Right cardiac atrium (tissue), 5 donors: Measurements from ENCODE around the gene TOMM5. TPM values are rescaled to one million over a fixed set of nuclear protein-coding genes. Genes with fewer than 3 reads are reported as not detected.

ENCODE experiments used
- ATAC-seq, 2 donors: fragments of 200-7000 bp; cut with Tn5 transposase; one replicate each; pipeline versions ENCODE4 v1.8.0 to v1.9.1; 2020; ENCODE audit warnings: moderate library complexity in 2 of 2, mild to moderate bottlenecking in 1 of 2
- DNase-seq, 3 donors: peaks; one replicate each; pipeline ENCODE4 v3.0.0-alpha.2; 2020
- H3K27ac ChIP-seq: one replicate; pipeline ENCODE4 v1.5.1; 2013; ENCODE audit warnings: mild to moderate bottlenecking, low read length, control low read depth, moderate library complexity
- H3K27me3 ChIP-seq: one replicate; pipeline ENCODE4 v1.6.1; 2013; ENCODE audit not compliant: control insufficient read depth, insufficient read depth
- H3K4me1 ChIP-seq: one replicate; pipeline ENCODE4 v1.6.1; 2013; ENCODE audit warnings: low read length; ENCODE audit not compliant: control insufficient read depth, insufficient read depth
- H3K4me3 ChIP-seq: one replicate; pipeline ENCODE4 v1.5.1; 2013; ENCODE audit warnings: low read length, control low read depth
- H3K9me3 ChIP-seq: one replicate; pipeline ENCODE4 v1.6.1; 2013; ENCODE audit warnings: low read length; ENCODE audit not compliant: control insufficient read depth
- WGBS: extraction: QIAGEN DNeasy Blood & Tissue Kit; methylation state at CpG from one replicate; pipeline ENCODE4 v1.1.7; 2013; 5-methylcytosine and 5-hydroxymethylcytosine counted together
- intact Hi-C, 4 donors: fragments of 100-400 bp; cut with DNase I; formaldehyde crosslinking; loops; one replicate each; pipeline versions ENCODE4 v1.11.0 to v1.14.0; 2022 to 2023
- polyA plus RNA-seq: library from polyadenylated mRNA; stranded (reverse); fragments of 200-250 nt; gene quantifications from one replicate; pipeline ENCODE4 v1.2.3, GENCODE V29; 2013
- total RNA-seq, 4 donors: library from RNA; stranded (reverse); fragmentation: NEBNext Ultra II Directional; extraction: Animal tissue kit (Norgen Biotek cat#: 25700); gene quantifications; one replicate each; pipeline ENCODE4 v1.2.1, GENCODE V29; 2021
- donor health status: healthy with polysubstance abuse.
- donor health status: DM: no; HTN: yes; CAD: no.
- donor health status: DM: no; HTN: no; CAD: no.
- donor health status: DM: no; HTN: yes; CAD: no; lungs with severe emphysema.
- donor health status: DM: yes; HTN: yes; CAD: no.

The TOMM5 gene
- total and polyA plus RNA-seq, 5 donors, result 53.4 to 111 (median 60.1) TPM

GRCh38 chr9:37542488-37542887 lies 49.9 kb downstream of the TOMM5 start:
- no peaks in the 10 kb centered on the region for H3K9me3 ChIP-seq
- 96% methylated on average over 6 of the region's 6 CpGs for WGBS
- no peak for ATAC-seq

GRCh38 chr9:37541465-37541864 lies 50.9 kb downstream of the TOMM5 start:
- H3K27me3 ChIP-seq, result no peaks in the 10 kb centered on the region
- no peak for ATAC-seq
- intact Hi-C loops, result no loop called here
- no peaks in the 10 kb centered on the region for H3K4me1 ChIP-seq
- DNase-seq, result no peak
- no peak overlapping the region for H3K4me3 ChIP-seq
- H3K27ac ChIP-seq, result no peak overlapping the region
- H3K9me3 ChIP-seq, result no peaks in the 10 kb centered on the region
- 97% methylated on average over 8 of the region's 8 CpGs for WGBS

More at GRCh38 chr9:37542488-37542887, 49.9 kb downstream of the TOMM5 start:
- Histone ChIP-seq H3K27me3 (no peaks in the 10 kb centered on the region), H3K4me3 (no peak overlapping the region), H3K4me1 (no peaks in the 10 kb centered on the region), H3K27ac (no peak overlapping the region)
- no peak for DNase-seq
- intact Hi-C loops, result no loop called here

GRCh38 chr9:37540634-37541033 lies 51.8 kb downstream of the TOMM5 start:
- DNase-seq, result peak in 2 of 3 donors; percentile 31 to 62
- H3K9me3 ChIP-seq, result no peaks in the 10 kb centered on the region
- H3K4me1 ChIP-seq, result no peaks in the 10 kb centered on the region
- ATAC-seq, result peak; percentile 36 to 51
- 52% methylated on average over 3 of the region's 3 CpGs for WGBS
- H3K4me3 ChIP-seq, result no peak overlapping the region
- intact Hi-C loops, result no loop called here
- H3K27me3 ChIP-seq, result no peaks in the 10 kb centered on the region
- no peak overlapping the region for H3K27ac ChIP-seq

- ATAC-seq (no peak), DNase-seq (no peak)
- no peak overlapping the region for H3K4me3 ChIP-seq
- H3K27me3 ChIP-seq, result no peaks in the 10 kb centered on the region
- no peaks in the 10 kb centered on the region for H3K9me3 ChIP-seq
- intact Hi-C loops, result no loop called here
- H3K4me1 ChIP-seq, result no peaks in the 10 kb centered on the region
- H3K27ac ChIP-seq, result no peak overlapping the region
These were observed 52.8 kb downstream of the TOMM5 start for GRCh38 chr9:37539634-37540033.

Other genes with a start within 250 kb of the TOMM5 start
- 100 to 1,000 TPM in 3 of 4 donors, 10 to 100 TPM in 1; 92.2 to 119 (median 111) TPM for gene GRHPR, start 169.9 kb downstream of the TOMM5 start, total RNA-seq
- 119 TPM for gene GRHPR, start 169.9 kb downstream of the TOMM5 start, polyA plus RNA-seq
- gene ZBTB5, start 127.1 kb downstream of the TOMM5 start, total RNA-seq, result 1 to 10 TPM; 6.8 to 9.1 (median 7.3) TPM
- gene ZBTB5, start 127.1 kb downstream of the TOMM5 start, polyA plus RNA-seq, result 3.8 TPM
- gene POLR1E, start 106.6 kb downstream of the TOMM5 start, total RNA-seq, result 10 to 100 TPM; 13.0 to 16.6 (median 15.6) TPM
- gene POLR1E, start 106.6 kb downstream of the TOMM5 start, polyA plus RNA-seq, result 9.3 TPM
- 1 to 10 TPM; 5.5 to 7.8 (median 7.5) TPM for gene FBXO10, start 16.2 kb downstream of the TOMM5 start, total RNA-seq
- gene FBXO10, start 16.2 kb downstream of the TOMM5 start, polyA plus RNA-seq, result 3.5 TPM
- gene FRMPD1, start 58.4 kb upstream of the TOMM5 start, total RNA-seq, result 1 to 10 TPM in 3 of 4 donors, under 1 TPM in 1; 0.28 to 1.8 (median 1.3) TPM
- 0.59 TPM for gene FRMPD1, start 58.4 kb upstream of the TOMM5 start, polyA plus RNA-seq
- 1 to 10 TPM; 4.8 to 6.1 (median 5.2) TPM for gene TRMT10B, start 161.2 kb upstream of the TOMM5 start, total RNA-seq
- 3.3 TPM for gene TRMT10B, start 161.2 kb upstream of the TOMM5 start, polyA plus RNA-seq
- gene EXOSC3, start 192.5 kb upstream of the TOMM5 start, total RNA-seq, result 10 to 100 TPM; 19.7 to 23.9 (median 21.8) TPM
- gene EXOSC3, start 192.5 kb upstream of the TOMM5 start, polyA plus RNA-seq, result 15.7 TPM
- gene DCAF10, start 208.2 kb upstream of the TOMM5 start, total RNA-seq, result 10 to 100 TPM; 15.6 to 18.8 (median 16.6) TPM
- 7.7 TPM for gene DCAF10, start 208.2 kb upstream of the TOMM5 start, polyA plus RNA-seq